K562 (cell line): ENCODE measurements around the gene SOX8. TPM values are rescaled to one million over a fixed set of nuclear protein-coding genes. Genes with fewer than 3 reads are reported as not detected.

Experiments used
- ATAC-seq: fragments of 200-7000 bp; cut with Tn5 transposase; 3 replicates; pipeline ENCODE4 v1.9.1; 2020; ENCODE audit warnings: moderate library complexity
- BruUV-seq: library from RNA; stranded (reverse); fragments of 400-500 nt; replicated peaks from 2 replicates; lab custom pipeline; 2021; lab: Mats Ljungman, UMichigan
- CTCF ChIA-PET: fragments of 300-600 bp; formaldehyde crosslinking; extraction: SDS; loops from one replicate; lab custom pipeline; 2021; ENCODE audit warnings: low intra/inter-chr PET ratio; lab: Yijun Ruan, JAX
- POLR2A ChIA-PET: fragments of 300-600, 350-650 bp; sonication (Branson Sonifier 250); formaldehyde crosslinking; extraction: SDS; loops from one replicate; lab custom pipeline; 2021; ENCODE audit warnings: antibody characterized with exemption, inconsistent platforms; lab: Yijun Ruan, JAX
- DNase-seq, 4 experiments: peaks; one replicate each; pipeline versions ENCODE4 v3.0.0 to v3.0.0-alpha.2; 2011 to 2018; ENCODE audit warnings: low spot score in 3 of 4, mixed read lengths in 3 of 4; ENCODE audit errors: extremely low read depth in 1 of 4
- FAIRE-seq: peaks from 2 replicates; lab custom pipeline; 2011; peaks lifted over from hg19 to GRCh38; lab: Jason Lieb, UNC
- H2AFZ ChIP-seq: 2 replicates; pipeline ENCODE4 v1.6.0; 2011; ENCODE audit warnings: low read depth, low read length, control low read depth, inconsistent platforms
- H3K27ac ChIP-seq: fragments of 200-600 bp; 3 replicates; pipeline ENCODE4 v1.8.0; 2011; ENCODE audit warnings: low read depth, mild to moderate bottlenecking, control low read depth, inconsistent platforms, low read length, moderate library complexity, mixed read lengths; ENCODE audit errors: extremely low read depth
- H3K27me3 ChIP-seq, 2 experiments: fragments of 300-600 bp in 1 of 2; 2 replicates in 1 of 2; 3 replicates in 1 of 2; pipeline versions ENCODE4 v1.6.0 to v1.8.0; 2011; ENCODE audit warnings: inconsistent platforms in 2 of 2, low read length in 2 of 2, mild to moderate bottlenecking in 1 of 2, mixed read lengths in 1 of 2, moderate library complexity in 1 of 2; ENCODE audit not compliant: control insufficient read depth in 2 of 2, insufficient read depth in 2 of 2
- H3K36me3 ChIP-seq: fragments of 300-600 bp; 3 replicates; pipeline ENCODE4 v1.8.0; 2011; ENCODE audit warnings: mild to moderate bottlenecking, low read length, inconsistent platforms; ENCODE audit not compliant: control insufficient read depth, insufficient read depth
- H3K4me1 ChIP-seq, 2 experiments: fragments of 200-600 bp in 1 of 2; replicated peaks in 1 of 2; 2 replicates in 1 of 2; 3 replicates in 1 of 2; pipeline versions ENCODE4 v1.5.1 to v1.8.0; 2011; ENCODE audit warnings: inconsistent platforms in 2 of 2, low read length in 2 of 2, mild to moderate bottlenecking in 1 of 2, mixed read lengths in 1 of 2, moderate library complexity in 1 of 2; ENCODE audit not compliant: control insufficient read depth in 2 of 2, insufficient read depth in 2 of 2
- H3K4me2 ChIP-seq: 2 replicates; pipeline ENCODE4 v1.6.1; 2011; ENCODE audit warnings: low read length, control low read depth, inconsistent platforms, mixed read lengths; ENCODE audit not compliant: insufficient read depth
- H3K4me3 ChIP-seq: fragments of 200-600 bp; sonication (generic), shearing (Covaris generic); 2 replicates; pipeline ENCODE4 v1.5.1; 2016; ENCODE audit warnings: control low read depth, inconsistent platforms
- H3K79me2 ChIP-seq: fragments of 200-600 bp; 3 replicates; pipeline ENCODE4 v1.8.0; 2011; ENCODE audit warnings: low read length, inconsistent platforms; ENCODE audit not compliant: control insufficient read depth, insufficient read depth
- H3K9ac ChIP-seq, 2 experiments: 2 replicates each; pipeline versions ENCODE4 v1.6.0 to v1.6.1; 2011; ENCODE audit warnings: low read depth in 2 of 2, low read length in 2 of 2, control low read depth in 1 of 2, inconsistent platforms in 1 of 2, mild to moderate bottlenecking in 1 of 2, mixed read lengths in 1 of 2; ENCODE audit not compliant: insufficient read depth in 1 of 2
- H3K9me1 ChIP-seq: one replicate; pipeline ENCODE4 v1.6.0; 2011; ENCODE audit warnings: inconsistent platforms, mild to moderate bottlenecking, low read length, moderate library complexity; ENCODE audit not compliant: control insufficient read depth, insufficient read depth
- H3K9me3 ChIP-seq: replicated peaks from 2 replicates; pipeline ENCODE4 v1.5.1; 2011; ENCODE audit warnings: low read depth, low read length, inconsistent platforms; ENCODE audit not compliant: control insufficient read depth, insufficient read depth
- H4K20me1 ChIP-seq: replicated peaks from 2 replicates; pipeline ENCODE4 v1.6.1; 2011; ENCODE audit warnings: low read length, inconsistent platforms, mixed read lengths; ENCODE audit not compliant: control insufficient read depth, insufficient read depth
- C11orf30 ChIP-seq: fragments of 450-650 bp; IDR thresholded peaks from 2 replicates; pipeline ENCODE4 v1.6.1; 2016; ENCODE audit warnings: low read depth, mild to moderate bottlenecking
- ETV6 ChIP-seq, 3 experiments: fragments of 150-350 bp in 1 of 3; sonication (generic) in 1 of 3; formaldehyde crosslinking in 1 of 3; IDR thresholded peaks; 2 replicates each; pipeline versions ENCODE4 v1.6.1 to v1.8.0; 2014 to 2022; ENCODE audit warnings: borderline replicate concordance in 2 of 3, low read depth in 2 of 3, antibody characterized with exemption in 1 of 3, low read length in 1 of 3, mild to moderate bottlenecking in 1 of 3, missing genetic modification reagents in 1 of 3
- FOXO4 ChIP-seq: fragments of 450-650 bp; formaldehyde crosslinking; IDR thresholded peaks from 2 replicates; pipeline ENCODE4 v1.4.0; 2020; ENCODE audit warnings: mild to moderate bottlenecking, moderate library complexity
- RBBP5 ChIP-seq: fragments of 200-600 bp; sonication (generic); IDR thresholded peaks from 2 replicates; pipeline ENCODE4 v1.6.1; 2012; ENCODE audit warnings: borderline replicate concordance, mild to moderate bottlenecking, low read length, control low read depth, inconsistent platforms; ENCODE audit not compliant: insufficient read depth, poor library complexity, severe bottlenecking
- SMARCA5 ChIP-seq: fragments of 450-650 bp; IDR thresholded peaks from 2 replicates; pipeline ENCODE4 v1.6.1; 2016
- SP2 ChIP-seq: IDR thresholded peaks from 2 replicates; pipeline ENCODE4 v1.6.1; 2011; ENCODE audit warnings: mild to moderate bottlenecking, low read depth, low read length, moderate library complexity; ENCODE audit not compliant: poor library complexity, severe bottlenecking; ENCODE audit errors: extremely low read depth
- TAF7 ChIP-seq: fragments of 450-650 bp; IDR thresholded peaks from 2 replicates; pipeline ENCODE4 v1.6.1; 2016; ENCODE audit warnings: missing genetic modification characterization, missing compliant biosample characterization
- ZBTB43 ChIP-seq: sonication (generic); formaldehyde crosslinking; IDR thresholded peaks from 2 replicates; pipeline ENCODE4 v1.8.0; 2023; ENCODE audit warnings: mild to moderate bottlenecking, missing genetic modification reagents
- ZNF395 ChIP-seq: fragments of 200-800 bp; sonication (Bioruptor generic); IDR thresholded peaks from 2 replicates; pipeline ENCODE4 v1.6.1; 2017; ENCODE audit warnings: missing genetic modification characterization, missing compliant biosample characterization
- ZNF431 ChIP-seq: sonication (generic); formaldehyde crosslinking; IDR thresholded peaks from 2 replicates; pipeline ENCODE4 v1.8.0; 2022; ENCODE audit warnings: mild to moderate bottlenecking, missing genetic modification reagents
- WGBS: fragments of 100-300 bp; shearing (Covaris generic); methylation state at CpG from one replicate; pipeline ENCODE4 v1.1.6; 2016; ENCODE audit warnings: low coverage, mixed read lengths; ENCODE audit not compliant: insufficient coverage; ENCODE audit errors: missing lambda C conversion rate; 5-methylcytosine and 5-hydroxymethylcytosine counted together
- in situ Hi-C: fragments of 300-500 bp; cut with MboI; formaldehyde crosslinking; loops from 4 replicates; pipeline ENCODE4 v1.15.0; 2018; ENCODE audit warnings: inconsistent platforms, mixed read lengths
- intact Hi-C: fragments of 100-400 bp; cut with micrococcal nuclease; formaldehyde crosslinking; loops from 2 replicates; pipeline ENCODE4 v1.14.2; 2022
- polyA plus RNA-seq, 8 experiments: library from polyadenylated mRNA; depleted of rRNA in 4 of 8; stranded (reverse) in 5 of 8; unstranded in 3 of 8; fragments of >200 nt; fragmentation: Nextera tagmentation in 2 of 8; fragmentation: Illumina TruSeq in 1 of 8; extraction: Ambion mirVana in 2 of 8; extraction: Trizol in 1 of 8; gene quantifications; 2 replicates each; pipeline versions ENCODE4 v1.2.1 to v1.2.3, GENCODE V29; 2011 to 2014; ENCODE audit warnings: inconsistent platforms in 1 of 8, missing spikeins in 1 of 8
- total RNA-seq, 7 experiments: library from RNA; depleted of rRNA in 6 of 7; stranded (reverse); fragments of >200 nt in 6 of 7; fragmentation: Illumina TruSeq in 2 of 7; extraction: Trizol in 2 of 7; gene quantifications; 2 replicates each; pipeline versions ENCODE4 v1.2.1 to v1.2.3, GENCODE V29; 2011 to 2021; ENCODE audit warnings: low replicate concordance in 1 of 7

Gene SOX8
- total and polyA plus RNA-seq, 9 of the 15 experiments (the other 6 are each of a cell fraction or from before 2014, with no cell fraction given) = 0.07 to 0.15 (median 0.15) TPM; not detected in 6

GRCh38 chr16:1026057-1026783, 44.6 kb downstream of the SOX8 start:
- no peaks in the 10 kb centered on the region for H3K79me2 ChIP-seq
- no peak for FAIRE-seq
- POLR2A ChIA-PET = interaction anchor here (1.4 kb wide), 1 partner anchor 13 kb away, joined by 5 read pairs; no protein-coding TSS in a partner anchor

More at GRCh38 chr16:1026057-1026783, 44.6 kb downstream of the SOX8 start:
- Histone ChIP-seq H3K4me1 (peaks cover 0 to 40% of the 10 kb centered on the region in 2 experiments; a peak in 2 of 5 replicates), H4K20me1 (peaks cover 27% of the 10 kb centered on the region), H2AFZ (no peak overlapping the region), H3K9me1 (no peaks in the 10 kb centered on the region), H3K4me3 (no peak overlapping the region), H3K27me3 (peaks cover 54 to 96% of the 10 kb centered on the region in 2 experiments; a peak in 4 of 5 replicates), H3K4me2 (no peak overlapping the region), H3K36me3 (no peaks in the 10 kb centered on the region), H3K9ac (no peak overlapping the region)
- no peak for ATAC-seq
- in situ Hi-C loops = no loop called here
- CTCF ChIA-PET = no interaction called here
- no TSS peak for BruUV-seq
- DNase-seq = no peak
- 17% methylated on average over 29 of the region's 35 CpGs for WGBS
- TF ChIP-seq SMARCA5 (no peak), ETV6 (IDR thresholded peaks at IDR 0.05; ENCODE audit: borderline replicate concordance in 1 of 2, low read depth in 2 of 2, low read length in 1 of 2) (no peak), ETV6 (CRISPR knock-in tag; IDR thresholded peaks at IDR 0.05; ENCODE audit: borderline replicate concordance) (no peak), FOXO4 (no peak), TAF7 (no peak), C11orf30 (no peak), SP2 (no peak), ZNF431 (CRISPR knock-in tag) (no peak), ZBTB43 (CRISPR knock-in tag) (no peak), ZNF395 (CRISPR knock-in tag) (no peak), RBBP5 (no peak)
- TF ChIP-seq, all 486 proteins: peak for 0
- H3K9me3 ChIP-seq = no peaks in the 10 kb centered on the region
- no peak overlapping the region for H3K27ac ChIP-seq
- intact Hi-C loops = no loop called here
